Fibroblast of mammary gland (primary cell): ENCODE data around the gene SMIM8.
A peak's percentile ranks its signal among the peaks of the same experiment; 100 is the strongest.

Experiments
- DNase-seq: peaks from one replicate; pipeline ENCODE4 v3.0.0-alpha.2; 2010; ENCODE audit warnings: low read depth
- H3K4me3 ChIP-seq: 2 replicates; pipeline ENCODE4 v1.5.1; 2011; ENCODE audit warnings: low read depth, mild to moderate bottlenecking, low read length, moderate library complexity; ENCODE audit not compliant: control insufficient read depth
- CTCF ChIP-seq: conservative IDR thresholded peaks from 2 replicates; pipeline ENCODE4 v1.5.1; 2011; ENCODE audit warnings: low read depth, low read length, inconsistent platforms; ENCODE audit not compliant: control insufficient read depth, insufficient read depth

Gene SMIM8

DNA sequence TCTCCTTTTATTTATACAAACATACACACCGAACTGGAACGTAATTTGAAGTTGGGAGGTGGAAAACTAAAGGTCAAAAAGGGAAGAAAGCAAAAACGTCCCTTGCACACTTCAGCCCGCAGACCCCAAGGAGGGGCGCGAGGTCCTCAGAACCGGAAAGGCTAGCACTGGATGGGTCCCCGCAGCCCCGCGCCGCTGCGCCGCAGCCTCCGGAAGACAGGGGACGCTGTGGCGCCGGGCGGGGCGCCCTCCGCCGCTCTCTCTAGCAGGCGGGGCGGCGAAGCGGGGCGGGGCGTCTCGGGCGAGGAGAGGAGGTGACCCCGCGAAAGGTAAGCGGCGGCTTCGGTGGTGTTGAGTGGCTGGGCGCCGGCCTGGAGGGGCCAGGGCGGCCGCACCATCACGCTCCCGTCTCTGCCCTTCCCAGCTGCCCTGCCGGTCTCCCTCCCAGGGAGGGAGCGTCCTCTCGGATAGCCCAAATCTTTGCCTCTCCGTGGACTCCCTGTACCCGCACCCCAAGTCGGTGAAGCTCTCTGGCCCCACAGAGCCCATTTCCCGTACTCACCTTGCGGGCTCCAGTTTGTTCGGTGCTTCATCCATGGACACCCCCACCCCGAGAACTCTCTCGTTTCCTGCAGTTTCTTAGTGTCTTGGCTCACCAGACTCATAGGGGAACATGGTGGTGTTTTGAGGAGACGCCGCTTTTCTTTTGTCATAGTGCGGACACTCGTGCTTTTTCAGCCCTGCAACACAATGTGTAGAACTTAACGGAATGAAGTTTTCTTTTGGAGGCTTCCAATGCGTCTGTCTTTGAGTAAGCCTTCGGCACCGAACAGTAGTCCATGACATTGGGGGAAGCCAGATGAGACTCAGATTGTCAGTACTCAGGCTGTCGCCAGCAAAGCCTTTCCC, at the start of gene SMIM8:
TSS of gene SMIM8 (plus strand) at position 285 of the 909 bp plus-strand sequence. CDS start 14,444 bp downstream, outside the sequence.
- peak within 1 kb of the TSS; percentile 80 for H3K4me3 ChIP-seq
- peak; percentile 61 for DNase-seq
- TF ChIP-seq CTCF = peak; percentile 58

GRCh38 chr6:87274660-87275274, 47.6 kb upstream of the SMIM8 start:
- peak; percentile 70 for DNase-seq
- TF ChIP-seq CTCF = no peak
- no peak overlapping the region for H3K4me3 ChIP-seq

- DNase-seq = no peak
- TF ChIP-seq CTCF = no peak
- no peak overlapping the region for H3K4me3 ChIP-seq
These were observed 45.8 kb upstream of the SMIM8 start for GRCh38 chr6:87276624-87277023.

GRCh38 chr6:87277123-87277522, 45.3 kb upstream of the SMIM8 start:
- TF ChIP-seq CTCF = peak; percentile 32
- peak; percentile 39 for DNase-seq
- no peak overlapping the region for H3K4me3 ChIP-seq

- DNase-seq = no peak
- TF ChIP-seq CTCF = no peak
- H3K4me3 ChIP-seq = no peak overlapping the region
These were observed 43.2 kb upstream of the SMIM8 start for GRCh38 chr6:87279196-87279595.

DNA sequence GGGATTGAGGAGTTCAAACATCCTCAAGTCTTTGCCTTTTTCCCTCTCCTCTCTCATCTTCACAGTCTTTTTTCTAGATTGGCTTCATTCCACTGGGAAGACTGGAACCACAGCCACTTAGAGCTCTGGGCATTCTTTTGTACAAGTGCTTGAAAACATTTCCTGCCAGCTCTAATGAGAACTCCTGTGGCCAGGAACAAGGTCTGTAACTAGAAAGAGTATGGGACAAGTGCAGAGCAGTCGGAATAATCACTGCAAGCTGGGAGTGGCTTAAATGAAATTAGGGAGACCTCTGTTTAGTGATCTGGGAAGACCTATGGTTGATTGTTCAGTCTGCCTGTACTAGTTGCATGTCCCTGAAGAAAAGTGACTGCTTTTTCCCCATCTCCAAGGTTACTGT, 41.0 kb upstream of the SMIM8 start:
- TF ChIP-seq CTCF = no peak
- DNase-seq = no peak
- H3K4me3 ChIP-seq = no peak overlapping the region
